Left colon (tissue), 2 donors: Measurements from ENCODE around the gene TMEM267. TPM values are rescaled to one million over a fixed set of nuclear protein-coding genes. Genes with fewer than 3 reads are reported as not detected.
A peak's percentile ranks its signal among the peaks of the same experiment; 100 is the strongest.
"Not testable (repeated sequence)": the region's sequence is repeated elsewhere in the genome, so short reads cannot be mapped to it uniquely, and the experiment has no call there.

Source experiments
- ATAC-seq: fragments of 200-7000 bp; cut with Tn5 transposase; one replicate; pipeline ENCODE4 v1.9.1; 2020; ENCODE audit warnings: mild to moderate bottlenecking, moderate library complexity
- DNase-seq, 2 donors: peaks; one replicate each; pipeline ENCODE4 v3.0.0-alpha.2; 2020
- intact Hi-C, 2 donors: fragments of 100-400 bp; cut with DNase I in 1 of 2; cut with micrococcal nuclease in 1 of 2; formaldehyde crosslinking; loops; one replicate each; pipeline versions ENCODE4 v1.11.2 to v1.14.0; 2022; cut with DNase I, micrococcal nuclease
- long read RNA-seq: library from polyadenylated mRNA; unstranded; transcript quantifications from one replicate; pipeline ENCODE4 v2.0.0, GENCODE V29; 2021
- total RNA-seq, 2 donors: library from RNA; stranded (reverse); fragmentation: NEBNext Ultra II Directional; extraction: Animal tissue kit (Norgen Biotek cat#: 25700); gene quantifications; one replicate each; pipeline ENCODE4 v1.2.1, GENCODE V29; 2021
- donor health status: DM: no; HTN: no; CAD: no.
- donor health status: DM: yes; HTN: yes; CAD: no.

Gene TMEM267, protein sequence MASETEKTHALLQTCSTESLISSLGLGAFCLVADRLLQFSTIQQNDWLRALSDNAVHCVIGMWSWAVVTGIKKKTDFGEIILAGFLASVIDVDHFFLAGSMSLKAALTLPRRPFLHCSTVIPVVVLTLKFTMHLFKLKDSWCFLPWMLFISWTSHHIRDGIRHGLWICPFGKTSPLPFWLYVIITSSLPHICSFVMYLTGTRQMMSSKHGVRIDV
- total RNA-seq: 10 to 100 TPM; 11.4 to 11.8 TPM
- long read RNA-seq, transcript TMEM267-201 (3 exons, 2,338 nt): major isoform, 10 of 20 reads
- long read RNA-seq, partial matches to known transcripts: 0 of 20 reads
- long read RNA-seq, other reads (novel, unspliced or antisense): 8 of 20 reads

DNA sequence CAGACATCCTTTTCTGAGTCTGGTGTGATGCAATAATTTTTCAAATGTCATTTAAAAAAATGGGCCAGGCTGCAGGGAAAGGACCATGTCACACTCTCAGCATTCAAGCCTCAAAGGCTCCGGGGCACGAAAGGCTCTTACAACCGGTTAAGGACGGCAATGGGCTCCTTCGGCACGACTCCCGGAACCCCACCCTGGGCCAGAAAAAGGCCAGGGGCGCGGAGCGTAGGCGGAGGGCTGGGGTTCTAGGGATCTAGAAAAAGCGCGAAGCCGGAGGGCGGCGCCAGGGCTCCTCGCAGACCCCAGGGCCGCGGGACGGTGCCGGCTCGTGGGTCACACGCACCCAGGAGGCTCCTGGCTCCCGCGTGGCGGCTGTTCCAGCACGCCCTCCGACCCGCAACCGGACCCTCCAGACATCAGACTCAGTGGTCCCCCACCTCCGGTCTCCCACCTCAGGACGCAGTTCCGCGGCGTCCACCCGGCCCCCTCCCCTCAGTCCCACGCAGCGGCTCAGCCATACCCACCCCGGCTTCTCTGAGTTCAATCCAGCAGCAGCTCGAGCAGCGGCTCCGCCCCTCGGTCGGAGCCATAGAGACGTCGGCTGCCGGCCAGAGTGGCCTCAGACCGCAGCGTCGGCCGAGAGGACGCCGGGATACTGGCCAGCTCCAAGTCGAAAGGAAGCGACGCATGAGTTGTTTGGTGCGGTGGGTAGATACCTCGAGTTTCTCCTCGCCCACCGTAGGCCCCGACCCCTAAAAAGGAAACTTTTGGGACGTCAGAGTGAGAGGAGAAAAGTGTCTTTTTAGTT, at the start of gene TMEM267:
TMEM267 (minus strand) TSS at position 568 of the 808 bp plus-strand sequence. CDS start 29,896 bp downstream, outside the sequence.
- intact Hi-C loops: loop anchor here in 1 of 2 donors (10.0 kb wide), 1 partner anchor 169 kb away; the partner anchor contains the start of gene HMGCS1

DNA sequence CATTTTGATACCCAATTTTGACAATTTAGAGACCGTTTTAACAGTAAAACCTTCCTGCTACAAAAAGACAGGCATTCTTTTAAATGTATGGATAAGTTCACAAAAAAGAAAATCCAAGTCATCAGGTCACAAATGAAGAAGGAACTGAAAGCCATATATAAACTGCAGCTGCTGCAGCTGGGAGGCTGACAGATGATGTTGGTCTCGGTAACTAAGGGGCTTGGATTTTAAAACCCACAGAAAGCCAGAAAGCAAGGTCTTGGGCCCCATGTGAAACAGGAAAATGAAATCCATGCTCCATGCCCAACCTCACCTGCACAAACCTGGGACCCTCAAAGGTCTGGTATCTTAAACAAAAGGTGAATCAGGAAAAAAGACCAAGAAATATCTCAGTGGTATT, 47.0 kb upstream of the TMEM267 start:
- no peak for ATAC-seq
- DNase-seq: no peak
- intact Hi-C loops: no loop called here

More for the DNA sequence above, at the start of gene TMEM267:
- ATAC-seq: peak; percentile 88
- DNase-seq: peak; percentile 93 to 94

DNA sequence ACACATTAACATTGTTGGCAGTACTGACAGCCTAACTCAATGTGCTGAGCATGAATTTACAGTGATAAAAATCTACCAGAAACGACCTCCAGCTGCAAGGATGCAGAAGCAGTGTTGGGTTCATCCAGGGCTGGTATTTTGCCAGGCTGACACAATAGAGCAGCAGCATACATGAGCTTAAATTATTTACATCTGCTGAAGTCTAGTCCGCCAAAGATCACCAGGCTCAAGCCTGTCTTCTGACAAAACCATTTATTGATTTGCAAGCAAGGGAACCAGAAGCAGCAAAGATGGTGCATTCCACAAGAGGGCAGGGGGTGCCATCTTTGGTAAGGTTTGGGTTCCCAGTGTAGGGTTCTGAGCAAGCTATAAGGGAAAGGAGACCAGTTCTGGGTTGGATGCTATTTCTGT, 40.0 kb upstream of the TMEM267 start:
- ATAC-seq (no peak), DNase-seq (no peak)
- intact Hi-C loops: no loop called here

DNA sequence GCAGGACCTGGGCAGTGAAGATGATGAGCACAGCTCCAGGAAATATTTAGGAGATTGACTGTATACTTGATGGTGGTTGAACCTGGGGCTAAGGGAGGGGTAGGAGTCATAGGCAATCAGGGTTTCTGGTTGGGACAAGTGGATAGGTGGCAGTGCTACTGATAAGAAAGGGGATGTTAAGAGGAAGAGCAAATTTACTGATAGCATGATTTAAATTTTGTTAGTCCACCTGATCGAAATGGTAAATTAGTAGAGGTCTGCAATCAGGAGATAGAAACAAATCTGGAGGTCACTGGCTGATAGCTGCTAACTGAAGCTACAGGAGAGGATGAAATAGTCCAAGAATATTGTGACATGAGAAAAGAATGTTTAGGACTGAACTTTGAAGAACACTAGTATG, 37.0 kb upstream of the TMEM267 start:
- no peak for ATAC-seq
- intact Hi-C loops: no loop called here
- DNase-seq: no peak

DNA sequence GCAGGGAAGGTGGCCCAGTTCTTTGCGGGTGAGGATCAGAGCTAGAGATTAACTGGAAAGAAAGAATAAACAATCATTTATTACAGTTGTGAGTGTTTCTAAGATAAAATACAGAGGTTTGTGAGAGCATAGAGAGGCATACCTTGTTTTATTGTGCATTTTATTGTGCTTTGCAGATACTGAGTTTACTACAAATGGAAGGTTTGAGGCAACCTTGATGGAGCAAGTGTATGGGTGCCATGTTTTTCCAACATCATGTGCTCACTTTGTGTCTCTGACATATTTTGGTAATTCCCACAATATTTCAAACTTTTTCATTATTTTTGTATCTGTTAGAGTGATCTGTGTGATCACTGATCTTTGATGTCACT, 32.0 kb upstream of the TMEM267 start:
- intact Hi-C loops: no loop called here
- no peak for DNase-seq
- peak; percentile 18 for ATAC-seq

DNA sequence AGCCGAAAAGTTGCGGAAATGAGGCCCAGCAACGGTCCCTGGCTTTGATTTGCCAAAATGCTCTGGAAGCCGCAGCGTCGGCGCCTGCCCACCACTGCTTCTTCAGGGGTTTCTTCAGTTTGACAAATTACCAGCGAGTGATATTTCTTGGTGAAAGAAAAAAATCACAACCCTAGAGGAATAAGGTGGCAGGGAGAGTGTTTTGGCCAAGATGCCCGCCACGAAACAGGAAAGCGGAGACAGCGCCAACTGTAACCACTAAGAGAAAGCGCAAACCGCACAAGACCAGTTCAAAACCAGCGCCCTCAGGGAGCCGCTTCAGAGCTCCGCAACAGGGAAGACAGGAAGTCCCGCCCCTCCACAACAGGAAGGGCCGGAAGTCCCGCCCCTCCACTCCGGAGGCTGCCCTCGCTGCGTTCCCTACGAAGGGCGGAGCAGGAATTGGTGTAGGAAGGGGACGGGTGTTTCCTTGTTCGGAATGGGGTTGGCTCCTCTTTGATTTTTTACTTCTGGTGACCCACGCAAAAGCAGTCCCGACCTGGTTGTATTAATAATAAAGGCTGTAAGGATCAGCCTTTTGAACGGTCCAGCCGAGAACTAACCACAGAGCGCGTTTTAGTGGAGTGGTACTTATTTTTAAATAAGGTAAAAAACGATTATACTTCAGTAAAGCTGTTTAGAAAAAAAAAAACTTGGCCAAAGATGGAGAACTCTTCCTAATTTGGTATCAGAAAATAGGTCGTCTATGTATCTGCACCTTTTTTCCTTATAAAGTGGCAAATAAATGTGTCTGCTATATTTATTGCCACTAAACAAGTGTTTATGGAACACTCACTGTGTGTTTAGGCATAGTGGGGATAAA, 31.4 kb upstream of the TMEM267 start, which contains the start of gene C5orf34:
C5orf34 (minus strand) TSS at position 333 of the 862 bp plus-strand sequence. CDS start 5,809 bp downstream, outside the sequence.
- ATAC-seq (peak; percentile 100), DNase-seq (peak; percentile 97 to 99)
- intact Hi-C loops: no loop called here

DNA sequence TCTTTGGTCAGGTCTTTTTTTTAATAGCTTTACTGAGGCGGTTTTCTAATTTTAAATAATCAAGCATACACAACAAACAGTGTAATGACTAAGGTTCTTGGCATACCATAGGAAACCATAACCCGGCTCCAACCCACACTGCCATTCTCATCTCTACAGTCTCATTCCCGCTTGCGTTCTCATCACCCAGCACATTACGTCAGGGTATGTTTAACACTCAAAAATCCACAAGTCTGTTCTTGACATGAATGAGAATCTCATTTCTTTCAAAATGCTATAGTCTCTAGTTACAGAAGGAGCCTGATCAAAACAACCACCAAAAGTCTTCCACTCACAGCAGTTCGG, 30.8 kb upstream of the TMEM267 start:
- intact Hi-C loops: no loop called here
- no peak for DNase-seq
- ATAC-seq: peak; percentile 28

DNA sequence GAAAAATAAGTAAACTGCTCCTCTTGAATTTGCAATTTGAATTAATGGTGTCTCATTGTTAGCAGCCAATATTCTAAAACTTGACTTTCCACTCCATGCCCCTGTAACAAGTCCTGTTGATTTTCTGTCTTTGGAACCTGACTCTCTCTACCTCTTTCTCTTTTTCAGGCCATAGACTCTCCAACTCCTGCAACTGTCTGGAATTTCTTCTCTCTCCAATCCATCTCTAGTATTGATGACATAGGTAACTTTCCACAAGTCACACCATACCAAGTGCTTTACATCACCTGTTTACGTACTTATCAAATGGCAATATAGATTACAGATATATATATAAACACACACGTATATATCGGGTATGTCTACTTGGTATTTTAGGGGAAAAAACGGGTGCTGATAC, 30.4 kb upstream of the TMEM267 start:
- DNase-seq (no peak), ATAC-seq (no peak)
- intact Hi-C loops: no loop called here

DNA sequence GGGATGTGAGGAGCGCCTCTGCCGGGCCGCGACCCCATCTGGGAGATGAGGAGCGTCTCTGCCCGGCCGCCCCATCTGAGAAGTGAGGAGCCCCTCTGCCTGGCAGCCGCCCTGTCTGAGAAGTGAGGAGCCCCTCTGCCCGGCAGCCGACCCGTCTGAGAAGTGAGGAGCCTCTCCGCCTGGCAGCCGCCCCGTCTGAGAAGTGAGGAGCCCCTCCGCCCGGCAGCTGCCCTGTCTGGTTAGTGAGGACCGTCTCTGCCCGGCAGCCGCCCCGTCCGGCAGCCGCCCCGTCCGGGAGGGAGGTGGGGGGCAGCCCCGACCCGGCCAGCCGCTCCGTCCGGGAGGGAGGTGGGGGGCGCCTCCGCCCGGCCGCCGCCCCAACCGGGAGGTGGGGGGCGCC, 27.4 kb upstream of the TMEM267 start:
- ATAC-seq, intact Hi-C loops, DNase-seq: not testable (repeated sequence)

DNA sequence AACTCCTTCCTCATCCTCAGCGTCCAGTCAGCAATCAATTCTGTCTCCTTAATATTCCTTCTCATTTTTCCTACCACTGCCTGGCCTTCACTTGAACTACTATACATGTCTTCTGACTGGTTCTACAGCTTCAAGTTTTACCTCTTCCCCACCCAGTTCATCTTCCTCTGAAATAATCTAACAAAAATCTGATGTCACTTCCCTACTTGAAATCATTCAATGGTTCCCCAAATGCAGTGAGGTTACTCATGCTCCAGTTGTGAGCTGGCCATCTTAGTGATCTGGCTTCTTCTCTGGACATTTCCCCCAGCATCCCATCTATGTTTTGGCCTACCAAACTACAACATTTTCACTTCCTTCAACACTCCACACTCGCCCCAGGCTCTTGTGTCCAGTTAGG, 14.9 kb upstream of the TMEM267 start:
- no peak for ATAC-seq
- intact Hi-C loops: no loop called here
- DNase-seq: no peak

DNA sequence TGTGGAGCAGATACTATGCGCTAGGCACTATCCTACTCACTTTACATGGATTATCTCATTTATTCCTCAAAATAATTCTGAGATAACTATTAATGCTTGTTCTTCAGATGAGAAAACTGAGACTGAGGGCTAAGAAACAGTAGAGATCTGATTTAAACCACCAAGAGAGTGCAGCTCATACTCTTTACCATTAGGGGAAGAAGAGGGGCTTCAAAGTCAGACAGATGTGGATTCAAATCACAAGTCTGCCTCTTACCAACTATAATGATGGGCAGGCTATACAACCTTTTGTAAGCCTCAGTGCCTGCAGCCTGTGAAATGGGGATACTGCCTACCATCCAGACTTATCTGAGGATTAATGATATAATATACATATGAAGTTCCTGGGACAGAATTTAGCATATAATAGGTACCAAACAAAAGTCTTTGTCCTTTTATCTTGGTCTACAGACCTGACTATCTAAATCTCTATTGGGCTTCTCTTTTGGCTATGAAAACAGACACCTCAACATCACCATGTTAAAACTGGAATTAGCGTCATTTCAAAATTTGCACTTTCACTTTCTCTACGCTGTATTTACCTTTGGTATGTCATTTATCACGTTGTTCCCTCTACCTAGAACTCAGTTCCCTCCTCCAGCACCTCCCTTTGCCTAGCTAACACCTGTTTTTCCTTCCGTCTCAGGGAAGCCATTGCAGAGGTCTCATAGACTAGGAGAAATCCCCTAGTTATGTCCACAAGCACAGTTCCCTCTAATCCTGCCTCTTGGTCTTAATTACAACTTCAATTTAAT, 13.8 kb upstream of the TMEM267 start:
- ATAC-seq: peak; percentile 100
- peak in 1 of 2 donors; percentile 37 for DNase-seq
- intact Hi-C loops: no loop called here

DNA sequence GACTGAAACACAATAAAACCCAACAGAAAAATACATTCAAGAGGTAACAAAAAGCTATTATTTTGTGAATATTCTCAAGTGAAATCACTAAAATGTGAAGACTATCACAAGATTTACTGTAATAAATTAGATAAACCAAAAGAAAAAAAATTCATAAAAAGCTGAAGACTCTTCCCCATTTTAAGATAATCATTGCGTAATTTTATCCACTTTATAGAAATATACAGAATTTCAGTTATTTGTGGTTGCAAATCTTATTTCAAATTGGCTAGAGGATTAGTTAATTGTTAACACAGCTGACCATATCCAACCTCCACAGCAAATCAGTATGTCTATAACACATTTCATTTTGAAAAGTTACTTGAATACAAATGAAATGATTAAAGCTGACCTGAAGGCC, 7.7 kb upstream of the TMEM267 start:
- intact Hi-C loops: no loop called here

DNA sequence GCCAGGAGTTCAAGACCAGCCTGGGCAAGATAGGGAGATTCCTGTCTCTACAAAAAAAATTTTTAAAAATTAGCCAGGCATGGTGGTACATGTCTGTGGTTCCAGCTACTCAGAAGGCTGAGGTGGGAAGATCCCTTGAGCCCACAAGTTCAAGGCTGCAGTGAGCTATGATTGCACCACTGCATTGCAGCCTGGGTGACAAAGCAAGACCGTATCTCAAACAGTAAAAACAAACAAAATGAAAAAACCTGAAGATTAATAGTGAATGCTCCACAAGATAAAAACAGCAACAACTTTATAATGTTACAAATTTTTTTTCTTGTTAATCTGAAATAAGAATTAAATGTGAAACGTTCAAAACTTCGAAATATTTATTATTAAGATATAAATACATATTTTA, 2.7 kb upstream of the TMEM267 start:
- intact Hi-C loops: loop anchor here in 1 of 2 donors (10.0 kb wide), 1 partner anchor 172 kb away; the partner anchor contains the start of gene HMGCS1
- ATAC-seq (no peak), DNase-seq (no peak)

More for the DNA sequence above, 7.7 kb upstream of the TMEM267 start:
- ATAC-seq (no peak), DNase-seq (no peak)

DNA sequence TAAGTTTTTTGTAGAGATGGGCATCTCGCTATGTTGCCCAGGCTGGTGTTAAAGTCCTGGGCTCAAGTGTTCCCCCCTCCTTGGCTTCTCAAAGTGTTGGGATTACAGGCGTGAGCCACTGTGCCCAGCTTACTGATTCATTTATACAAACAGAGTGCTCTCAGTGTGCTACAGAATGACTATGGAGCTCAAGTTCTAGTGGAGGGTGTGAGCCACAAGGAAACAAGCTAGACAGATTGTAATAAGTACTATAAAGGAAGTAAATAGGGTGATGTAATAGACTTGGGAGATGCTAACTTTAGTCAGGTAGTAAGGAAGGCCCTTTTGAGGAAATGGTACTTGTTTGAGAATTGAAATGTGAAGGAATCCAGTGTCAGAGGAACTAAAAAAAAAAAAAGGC, 1.7 kb upstream of the TMEM267 start:
- ATAC-seq (peak; percentile 74), DNase-seq (peak; percentile 21 to 34)
- intact Hi-C loops: loop anchor here in 1 of 2 donors (10.0 kb wide), 1 partner anchor 171 kb away; the partner anchor contains the start of gene HMGCS1

DNA sequence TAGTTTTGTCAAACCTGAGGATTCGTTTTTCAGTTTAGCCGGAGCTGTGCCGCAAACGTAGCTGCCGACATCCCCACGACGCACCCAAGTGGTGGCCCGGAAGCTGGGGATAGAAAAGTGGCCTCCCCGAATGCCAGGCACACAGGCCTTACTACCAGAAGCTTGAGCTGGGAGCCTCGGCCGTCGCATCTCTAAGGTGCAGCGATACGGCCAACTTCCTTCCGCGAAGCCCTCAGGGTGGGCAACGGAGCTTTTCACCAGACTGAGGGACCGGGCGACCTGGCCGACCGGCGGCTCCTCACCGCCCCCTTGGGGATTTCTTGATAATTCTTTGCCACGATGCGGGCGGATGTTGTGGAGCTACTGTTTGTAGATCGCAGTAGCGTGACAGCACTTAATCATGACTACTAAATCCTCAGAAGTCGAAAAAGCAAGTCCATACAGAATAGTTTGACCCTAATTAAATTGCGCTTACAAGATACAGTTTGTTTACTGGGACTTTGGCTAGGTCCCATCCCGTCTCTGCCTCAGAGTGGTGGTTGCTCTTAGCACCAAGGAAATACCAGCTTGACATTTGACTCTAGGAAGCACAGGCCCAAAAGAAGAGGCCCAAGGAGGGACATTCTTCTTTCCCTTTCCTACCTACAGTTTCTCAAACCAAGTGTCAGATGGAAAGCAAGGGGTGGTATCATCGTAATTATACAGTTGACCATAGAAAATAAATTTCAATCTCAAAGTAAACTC, 613 bp upstream of the TMEM267 start:
- ATAC-seq (peak; percentile 76), DNase-seq (peak; percentile 79 to 88)
- intact Hi-C loops: loop anchor here in 1 of 2 donors (10.0 kb wide), 1 partner anchor 169 kb away; the partner anchor contains the start of gene HMGCS1

DNA sequence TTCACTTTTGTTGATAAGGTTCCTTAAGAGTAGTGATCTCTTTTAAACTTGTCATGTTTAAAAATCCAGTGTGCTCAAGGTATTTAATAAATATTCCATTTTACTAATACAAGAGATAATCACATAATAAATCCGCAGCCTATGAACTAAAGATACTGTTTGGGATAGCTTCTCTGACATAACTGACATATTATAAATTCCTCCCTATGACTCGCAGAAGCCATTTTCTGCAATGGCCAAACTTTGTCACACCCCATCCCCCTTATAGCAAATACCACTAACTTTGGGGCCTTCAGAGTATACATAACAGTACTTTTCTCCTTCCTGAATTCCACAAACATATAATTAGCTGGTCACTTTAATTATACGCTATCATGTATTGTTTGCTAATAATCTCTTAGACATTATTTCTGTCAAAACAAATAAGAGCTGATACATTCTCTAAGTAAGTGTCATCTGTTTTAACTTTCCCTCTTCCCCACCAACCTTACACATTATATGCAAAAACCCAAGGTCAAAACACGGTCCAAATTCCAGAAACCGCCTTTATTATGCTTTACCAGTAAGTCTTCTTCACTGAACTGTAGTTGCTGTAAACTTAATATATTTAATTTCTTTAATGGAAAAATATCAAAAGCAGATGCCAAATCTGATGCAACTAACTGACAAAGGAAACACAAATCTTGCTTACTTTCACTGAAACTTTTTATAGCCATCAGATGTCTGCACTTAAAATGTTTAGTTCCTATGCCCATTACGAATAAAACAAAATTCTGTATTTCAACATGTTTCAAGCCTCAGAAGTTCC, 971 bp downstream of the TMEM267 start:
- intact Hi-C loops: loop anchor here in 1 of 2 donors (10.0 kb wide), 1 partner anchor 168 kb away; the partner anchor contains the start of gene HMGCS1
- DNase-seq (no peak), ATAC-seq (no peak)
